ENCODE data around the gene PCSK1N.

DNA sequence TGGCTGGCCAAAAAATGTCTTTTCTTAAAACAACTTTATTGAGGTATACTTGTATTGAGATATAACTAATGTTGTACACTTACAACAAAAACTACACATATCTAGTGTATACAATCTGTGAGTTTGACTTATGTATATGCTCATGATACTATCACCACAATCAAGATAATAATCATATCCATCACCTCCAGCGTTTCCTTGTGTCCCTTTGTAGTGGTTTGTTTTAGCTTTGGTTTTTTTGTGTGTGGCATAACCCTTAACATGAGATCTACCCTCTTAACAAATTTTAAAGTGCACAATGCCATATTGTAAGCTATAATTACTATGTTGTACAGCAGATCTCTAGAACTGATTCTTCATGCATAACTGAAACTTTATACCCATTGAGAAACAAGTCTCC lies 13.4 kb upstream of the PCSK1N start:
- no peak for TF ChIP-seq POLR2AphosphoS5 (IDR thresholded peaks at IDR 0.05; ENCODE audit: low read depth)
- TF ChIP-seq, protein P1, sequence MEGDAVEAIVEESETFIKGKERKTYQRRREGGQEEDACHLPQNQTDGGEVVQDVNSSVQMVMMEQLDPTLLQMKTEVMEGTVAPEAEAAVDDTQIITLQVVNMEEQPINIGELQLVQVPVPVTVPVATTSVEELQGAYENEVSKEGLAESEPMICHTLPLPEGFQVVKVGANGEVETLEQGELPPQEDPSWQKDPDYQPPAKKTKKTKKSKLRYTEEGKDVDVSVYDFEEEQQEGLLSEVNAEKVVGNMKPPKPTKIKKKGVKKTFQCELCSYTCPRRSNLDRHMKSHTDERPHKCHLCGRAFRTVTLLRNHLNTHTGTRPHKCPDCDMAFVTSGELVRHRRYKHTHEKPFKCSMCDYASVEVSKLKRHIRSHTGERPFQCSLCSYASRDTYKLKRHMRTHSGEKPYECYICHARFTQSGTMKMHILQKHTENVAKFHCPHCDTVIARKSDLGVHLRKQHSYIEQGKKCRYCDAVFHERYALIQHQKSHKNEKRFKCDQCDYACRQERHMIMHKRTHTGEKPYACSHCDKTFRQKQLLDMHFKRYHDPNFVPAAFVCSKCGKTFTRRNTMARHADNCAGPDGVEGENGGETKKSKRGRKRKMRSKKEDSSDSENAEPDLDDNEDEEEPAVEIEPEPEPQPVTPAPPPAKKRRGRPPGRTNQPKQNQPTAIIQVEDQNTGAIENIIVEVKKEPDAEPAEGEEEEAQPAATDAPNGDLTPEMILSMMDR (IDR thresholded peaks at IDR 0.05; ENCODE audit: insufficient read depth, low read length) = no peak

Data from HL-60 (cell line).